OCI-LY1 (cell line): ENCODE results near the gene ADAM12.

Experiments
- CTCF ChIP-seq: fragments of 200-600 bp; sonication (generic), shearing (Covaris generic); IDR thresholded peaks from 2 replicates; pipeline ENCODE4 v1.5.1; 2017; ENCODE audit warnings: mild to moderate bottlenecking, antibody characterized with exemption, low read length, moderate library complexity, mixed read lengths
- EZH2 ChIP-seq: fragments of 200-600 bp; sonication (generic), shearing (Covaris generic); IDR thresholded peaks from 2 replicates; pipeline ENCODE4 v1.8.0; 2017; ENCODE audit warnings: borderline replicate concordance, mixed run types, mild to moderate bottlenecking, antibody characterized with exemption, low read length, moderate library complexity, mixed read lengths

DNA sequence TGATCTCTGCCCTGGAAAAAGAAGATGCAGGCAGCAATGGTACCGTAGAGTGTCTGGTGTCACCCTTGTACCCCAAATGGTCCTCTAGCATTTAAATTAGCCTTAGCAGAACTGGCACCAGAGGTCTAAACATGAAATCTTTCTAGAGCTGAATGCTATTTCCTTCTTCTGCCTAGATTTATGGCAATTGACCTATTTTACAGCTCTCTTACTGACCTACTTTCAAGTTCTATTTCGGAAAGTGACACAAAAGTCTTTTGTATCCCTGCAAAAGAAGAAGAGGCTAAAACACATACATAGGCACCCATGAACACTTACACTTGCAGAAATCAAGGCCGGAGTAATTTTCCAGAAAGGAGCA lies 10.1 kb upstream of the ADAM12 start:
- no peak for TF ChIP-seq CTCF
- TF ChIP-seq EZH2, result no peak
